Endodermal cell (in vitro differentiated cells): ENCODE measurements around the gene FGD6. TPM values are rescaled to one million over a fixed set of nuclear protein-coding genes. Genes with fewer than 3 reads are reported as not detected.
"Not testable (repeated sequence)": the region's sequence is repeated elsewhere in the genome, so short reads cannot be mapped to it uniquely, and the experiment has no call there.

Experiments used
- DNase-seq: peaks from one replicate; pipeline ENCODE4 v3.0.0-alpha.2; 2017
- H3K27ac ChIP-seq: 2 replicates; pipeline ENCODE4 v1.5.1; 2013; ENCODE audit warnings: mild to moderate bottlenecking, low read depth, low read length, moderate library complexity
- H3K27me3 ChIP-seq: 2 replicates; pipeline ENCODE4 v1.6.1; 2013; ENCODE audit warnings: mild to moderate bottlenecking, low read length, moderate library complexity; ENCODE audit not compliant: insufficient read depth, control insufficient read depth, poor library complexity, severe bottlenecking
- H3K36me3 ChIP-seq: 2 replicates; pipeline ENCODE4 v1.7.0; 2013; ENCODE audit warnings: mild to moderate bottlenecking, low read length, moderate library complexity; ENCODE audit not compliant: control insufficient read depth, insufficient read depth
- H3K4me1 ChIP-seq: one replicate; pipeline ENCODE4 v1.7.0; 2013; ENCODE audit warnings: low read length; ENCODE audit not compliant: control insufficient read depth, insufficient read depth
- H3K4me3 ChIP-seq: 2 replicates; pipeline ENCODE4 v1.5.1; 2013; ENCODE audit warnings: mild to moderate bottlenecking, low read length, moderate library complexity
- H3K9ac ChIP-seq: 2 replicates; pipeline ENCODE4 v1.6.1; 2013; ENCODE audit warnings: mild to moderate bottlenecking, low read length, moderate library complexity; ENCODE audit not compliant: poor library complexity, severe bottlenecking; ENCODE audit errors: extremely low read depth
- H3K9me3 ChIP-seq: 2 replicates; pipeline ENCODE4 v1.6.1; 2013; ENCODE audit warnings: mild to moderate bottlenecking, low read length, moderate library complexity; ENCODE audit not compliant: control insufficient read depth
- H3K27ac Mint-ChIP-seq: 2 replicates; pipeline ENCODE4 v1.8.0; 2020; ENCODE audit warnings: mixed read lengths
- H3K27me3 Mint-ChIP-seq: 2 replicates; pipeline ENCODE4 v1.8.0; 2021; ENCODE audit warnings: mild to moderate bottlenecking, mixed read lengths; ENCODE audit not compliant: insufficient read depth
- H3K36me3 Mint-ChIP-seq: 2 replicates; pipeline ENCODE4 v1.8.0; 2020; ENCODE audit warnings: low read depth, mixed read lengths
- H3K4me1 Mint-ChIP-seq: 2 replicates; pipeline ENCODE4 v1.8.0; 2020; ENCODE audit warnings: mixed read lengths
- H3K4me3 Mint-ChIP-seq: 2 replicates; pipeline ENCODE4 v1.8.0; 2020; ENCODE audit warnings: mild to moderate bottlenecking, moderate library complexity, mixed read lengths
- H3K9me3 Mint-ChIP-seq: 2 replicates; pipeline ENCODE4 v1.8.0; 2020; ENCODE audit warnings: mild to moderate bottlenecking, mixed read lengths
- CTCF ChIP-seq: fragments of 200-600 bp; sonication (generic); conservative IDR thresholded peaks from 2 replicates; pipeline ENCODE4 v1.5.0; 2021; ENCODE audit warnings: antibody characterized with exemption, mild to moderate bottlenecking
- WGBS, 2 experiments: methylation state at CpG; one replicate each; pipeline versions ENCODE4 v1.1.5 to v1.1.7; 2013; ENCODE audit warnings: missing lambda C conversion rate in 2 of 2, mixed read lengths in 1 of 2; ENCODE audit not compliant: insufficient coverage in 1 of 2, insufficient read length in 1 of 2; 5-methylcytosine and 5-hydroxymethylcytosine counted together
- total RNA-seq, 2 donors: library from RNA; stranded (reverse); fragmentation: NEBNext Ultra II Directional in 1 of 2; extraction: Animal tissue kit (Norgen Biotek cat#: 25700) in 1 of 2; gene quantifications; 2 replicates in 1 of 2; 3 replicates in 1 of 2; pipeline ENCODE4 v1.2.1, GENCODE V29; 2021

FGD6 gene
- total RNA-seq, 2 donors from 2014 or later: 95.3 to 124 TPM

- H3K27ac Mint-ChIP-seq: no peak overlapping the region
- WGBS, 2 experiments: 92 to 96% methylated on average over 6 to 8 of the region's 8 CpGs
Measured at GRCh38 chr12:95102916-95103671, 114.2 kb downstream of the FGD6 start.

GRCh38 chr12:95101957-95102356 lies 115.3 kb downstream of the FGD6 start:
- Histone ChIP-seq H3K4me1 (peaks cover 10% of the 10 kb centered on the region), H3K36me3 (peaks cover 75% of the 10 kb centered on the region)
- H3K4me3 ChIP-seq, DNase-seq, H3K9me3 Mint-ChIP-seq, H3K27me3 Mint-ChIP-seq, H3K9me3 ChIP-seq, H3K27ac ChIP-seq, H3K9ac ChIP-seq, H3K27me3 ChIP-seq, H3K4me3 Mint-ChIP-seq, H3K27ac Mint-ChIP-seq: not testable (repeated sequence)
- 96 to 97% methylated on average over 5 of the region's 5 CpGs for WGBS, 2 experiments
- Mint-ChIP-seq H3K4me1 (peaks cover 27% of the 10 kb centered on the region), H3K36me3 (peaks cover 70% of the 10 kb centered on the region)

More at GRCh38 chr12:95102916-95103671, 114.2 kb downstream of the FGD6 start:
- Histone ChIP-seq H3K27me3 (no peaks in the 10 kb centered on the region), H3K9me3 (no peaks in the 10 kb centered on the region), H3K36me3 (peaks cover 77% of the 10 kb centered on the region), H3K4me1 (peaks cover 10% of the 10 kb centered on the region), H3K9ac (no peak overlapping the region), H3K27ac (no peak overlapping the region), H3K4me3 (no peak overlapping the region)
- Mint-ChIP-seq H3K36me3 (peaks cover 73% of the 10 kb centered on the region), H3K4me3 (no peak overlapping the region), H3K27me3 (no peaks in the 10 kb centered on the region), H3K9me3 (no peaks in the 10 kb centered on the region), H3K4me1 (peaks cover 29% of the 10 kb centered on the region)
- DNase-seq: no peak
- no peak for TF ChIP-seq CTCF

GRCh38 chr12:95100264-95101190 lies 116.7 kb downstream of the FGD6 start:
- H3K9me3 ChIP-seq: no peaks in the 10 kb centered on the region
- no peaks in the 10 kb centered on the region for H3K27me3 Mint-ChIP-seq
- peaks cover 27% of the 10 kb centered on the region for H3K4me1 Mint-ChIP-seq
- no peak overlapping the region for H3K4me3 ChIP-seq
- H3K9ac ChIP-seq: no peak overlapping the region
- peaks cover 10% of the 10 kb centered on the region for H3K4me1 ChIP-seq
- TF ChIP-seq CTCF: peak; percentile 13
- peak; percentile 66 for DNase-seq
- H3K27me3 ChIP-seq: no peaks in the 10 kb centered on the region
- H3K36me3 Mint-ChIP-seq: peaks cover 73% of the 10 kb centered on the region
- no peak overlapping the region for H3K27ac ChIP-seq
- H3K36me3 ChIP-seq: peaks cover 72% of the 10 kb centered on the region
- H3K9me3 Mint-ChIP-seq: no peaks in the 10 kb centered on the region
- H3K4me3 Mint-ChIP-seq: peak overlapping the region; percentile 3
- WGBS, 2 experiments: 79 to 87% methylated on average over 7 to 11 of the region's 11 CpGs
- peak overlapping the region; percentile 29 for H3K27ac Mint-ChIP-seq
